HepG2 (cell line): Measurements from ENCODE around the gene COLGALT1. TPM values are rescaled to one million over a fixed set of nuclear protein-coding genes. Genes with fewer than 3 reads are reported as not detected.

Source experiments
- ATAC-seq: fragments of 200-7000 bp; cut with Tn5 transposase; 3 replicates; pipeline ENCODE4 v1.9.1; 2020; ENCODE audit warnings: mild to moderate bottlenecking, moderate library complexity
- BruUV-seq: library from RNA; stranded (reverse); fragments of 400-500 nt; replicated peaks from 2 replicates; lab custom pipeline; 2021; lab: Mats Ljungman, UMichigan
- CTCF ChIA-PET: fragments of 300-600 bp; formaldehyde crosslinking; extraction: SDS; loops from one replicate; lab custom pipeline; 2021; ENCODE audit warnings: low total read pairs, inconsistent platforms, low intra/inter-chr PET ratio; lab: Yijun Ruan, JAX
- POLR2A ChIA-PET: fragments of 350-600 bp; sonication (Branson Sonifier 250); formaldehyde crosslinking; loops from one replicate; lab custom pipeline; 2020; ENCODE audit warnings: antibody characterized with exemption, inconsistent platforms; lab: Yijun Ruan, JAX
- DNase-seq: peaks from one replicate; pipeline ENCODE4 v3.0.0-alpha.2; 2015; ENCODE audit warnings: low spot score
- FAIRE-seq: peaks from 3 replicates; lab custom pipeline; 2011; peaks lifted over from hg19 to GRCh38; lab: Jason Lieb, UNC
- H2AFZ ChIP-seq: one replicate; pipeline ENCODE4 v1.6.1; 2011; ENCODE audit warnings: low read length, inconsistent platforms
- H3K27ac ChIP-seq: fragments of 300-600 bp; 3 replicates; pipeline ENCODE4 v1.8.0; 2011; ENCODE audit warnings: mixed run types, mild to moderate bottlenecking, mixed read lengths, low read length, inconsistent platforms; ENCODE audit not compliant: insufficient read depth; ENCODE audit errors: extremely low read length
- H3K27me3 ChIP-seq, 2 experiments: fragments of 200-600 bp in 1 of 2; 2 replicates in 1 of 2; 3 replicates in 1 of 2; pipeline versions ENCODE4 v1.6.0 to v1.8.0; 2011; ENCODE audit warnings: low read length in 2 of 2, mild to moderate bottlenecking in 2 of 2, moderate library complexity in 2 of 2, inconsistent platforms in 1 of 2; ENCODE audit not compliant: insufficient read depth in 2 of 2, control insufficient read depth in 1 of 2
- H3K36me3 ChIP-seq, 2 experiments: fragments of 200-600 bp in 1 of 2; replicated peaks in 1 of 2; 2 replicates in 1 of 2; 3 replicates in 1 of 2; pipeline versions ENCODE4 v1.5.1 to v1.8.0; 2011; ENCODE audit warnings: low read length in 2 of 2, inconsistent platforms in 1 of 2; ENCODE audit not compliant: insufficient read depth in 2 of 2, control insufficient read depth in 1 of 2
- H3K4me1 ChIP-seq: 2 replicates; pipeline ENCODE4 v1.5.1; 2012; ENCODE audit warnings: low read length, inconsistent platforms; ENCODE audit not compliant: insufficient read depth
- H3K4me2 ChIP-seq: 2 replicates; pipeline ENCODE4 v1.6.0; 2011; ENCODE audit warnings: low read depth, low read length, inconsistent platforms
- H3K4me3 ChIP-seq, 3 experiments: fragments of 200-600 bp in 1 of 3; sonication (generic), shearing (Covaris generic) in 1 of 3; replicated peaks in 1 of 3; 2 replicates each; pipeline ENCODE4 v1.5.1; 2011 to 2016; ENCODE audit warnings: low read length in 3 of 3, inconsistent platforms in 2 of 3, low read depth in 2 of 3, mild to moderate bottlenecking in 2 of 3, control low read depth in 1 of 3, mixed read lengths in 1 of 3; ENCODE audit not compliant: insufficient read depth in 1 of 3
- H3K79me2 ChIP-seq: one replicate; pipeline ENCODE4 v1.6.1; 2011; ENCODE audit warnings: low read length, inconsistent platforms; ENCODE audit not compliant: insufficient read depth
- H3K9ac ChIP-seq: 2 replicates; pipeline ENCODE4 v1.6.0; 2011; ENCODE audit warnings: mild to moderate bottlenecking, low read depth, low read length, inconsistent platforms; ENCODE audit not compliant: insufficient read depth
- H3K9me3 ChIP-seq: 2 replicates; pipeline ENCODE4 v1.5.1; 2012; ENCODE audit warnings: mild to moderate bottlenecking, low read length
- H4K20me1 ChIP-seq: 2 replicates; pipeline ENCODE4 v1.6.0; 2011; ENCODE audit warnings: inconsistent platforms, mild to moderate bottlenecking, low read length, moderate library complexity; ENCODE audit not compliant: insufficient read depth
- AGO2 ChIP-seq: fragments of 200-400 bp; formaldehyde crosslinking; optimal IDR thresholded peaks from 2 replicates; pipeline ENCODE3; 2017; ENCODE audit warnings: mild to moderate bottlenecking, low read depth, low read length, moderate library complexity
- LCORL ChIP-seq, 2 experiments: fragments of 450-650 bp in 1 of 2; sonication (generic) in 1 of 2; formaldehyde crosslinking in 1 of 2; IDR thresholded peaks; 2 replicates each; pipeline versions ENCODE4 v1.5.0 to v1.6.1; 2017 to 2020; ENCODE audit warnings: antibody characterized with exemption in 1 of 2, missing genetic modification reagents in 1 of 2
- NCOA1 ChIP-seq: sonication (generic); formaldehyde crosslinking; IDR thresholded peaks from 2 replicates; pipeline ENCODE4 v1.9.0; 2021; ENCODE audit warnings: missing genetic modification reagents
- RBM22 ChIP-seq: fragments of 200-400 bp; formaldehyde crosslinking; optimal IDR thresholded peaks from 2 replicates; pipeline ENCODE3; 2017; ENCODE audit warnings: mild to moderate bottlenecking, low read length, moderate library complexity
- SNAPC2 ChIP-seq: sonication (generic); formaldehyde crosslinking; IDR thresholded peaks from 2 replicates; pipeline ENCODE4 v1.8.1; 2022; ENCODE audit warnings: mild to moderate bottlenecking, missing genetic modification reagents
- SOX5 ChIP-seq: IDR thresholded peaks from 2 replicates; pipeline ENCODE4 v1.6.1; 2016; ENCODE audit warnings: borderline replicate concordance
- SRSF1 ChIP-seq: fragments of 200-400 bp; formaldehyde crosslinking; optimal IDR thresholded peaks from 2 replicates; pipeline ENCODE3; 2017; ENCODE audit warnings: mild to moderate bottlenecking, low read depth, low read length, moderate library complexity
- XRCC5 ChIP-seq: fragments of 200-400 bp; formaldehyde crosslinking; optimal IDR thresholded peaks from 2 replicates; pipeline ENCODE3; 2017; ENCODE audit warnings: mild to moderate bottlenecking, low read length
- ZNF484 ChIP-seq: sonication (generic); formaldehyde crosslinking; IDR thresholded peaks from 2 replicates; pipeline ENCODE4 v1.5.1; 2020; ENCODE audit warnings: mild to moderate bottlenecking, low read depth, missing genetic modification reagents, borderline replicate concordance
- ZNF616 ChIP-seq: sonication (generic); formaldehyde crosslinking; IDR thresholded peaks from 2 replicates; pipeline ENCODE4 v1.5.0; 2020; ENCODE audit warnings: low read depth, mild to moderate bottlenecking, missing genetic modification reagents
- ZNF777 ChIP-seq: sonication (generic); formaldehyde crosslinking; IDR thresholded peaks from 2 replicates; pipeline ENCODE4 v1.4.0; 2020; ENCODE audit warnings: missing genetic modification reagents
- WGBS: methylation state at CpG from one replicate; pipeline ENCODE4 v1.1.6; 2017; ENCODE audit warnings: low lambda C conversion rate; 5-methylcytosine and 5-hydroxymethylcytosine counted together
- in situ Hi-C: cut with HindIII; loops from 2 replicates; pipeline ENCODE4 v1.10.0; 2017; ENCODE audit warnings: low pct_unique_long_range_greater_than_20kb; ENCODE audit not compliant: extremely low pct_ligation_motif_present
- intact Hi-C: fragments of 100-400 bp; cut with micrococcal nuclease; formaldehyde crosslinking; loops from one replicate; pipeline ENCODE4 v1.10.0; 2022; ENCODE audit not compliant: unreplicated experiment
- polyA plus RNA-seq, 8 experiments: library from polyadenylated mRNA; depleted of rRNA in 3 of 8; stranded (reverse) in 7 of 8; unstranded in 1 of 8; fragments of >200 nt; fragmentation: Illumina TruSeq in 4 of 8; extraction: Trizol in 4 of 8; gene quantifications; 2 replicates each; pipeline versions ENCODE4 v1.2.1 to v1.2.3, GENCODE V29; 2011 to 2016; ENCODE audit warnings: low read depth in 4 of 8, missing spikeins in 1 of 8, mixed read lengths in 1 of 8; ENCODE audit not compliant: insufficient read depth in 1 of 8
- total RNA-seq, 5 experiments: library from RNA; depleted of rRNA; stranded (reverse); fragments of >200 nt; fragmentation: Illumina TruSeq; extraction: Trizol; gene quantifications; 2 replicates each; pipeline ENCODE4 v1.2.3, GENCODE V29; 2016; ENCODE audit warnings: low read depth in 1 of 5
- TF ChIP-seq, protein P1 (sequence below): sonication (generic); formaldehyde crosslinking; conservative IDR thresholded peaks from 2 replicates; pipeline ENCODE4 v1.4.0; 2020; ENCODE audit warnings: missing genetic modification reagents
- TF ChIP-seq, protein P2 (sequence below): sonication (generic); formaldehyde crosslinking; IDR thresholded peaks from 2 replicates; pipeline ENCODE4 v1.4.0; 2020; ENCODE audit warnings: missing genetic modification reagents
- TF ChIP-seq, protein P3 (sequence below): sonication (generic); formaldehyde crosslinking; IDR thresholded peaks from 2 replicates; pipeline ENCODE4 v1.8.1; 2023; ENCODE audit warnings: mild to moderate bottlenecking, missing genetic modification reagents, borderline replicate concordance
- TF ChIP-seq, protein P4 (sequence below): sonication (generic); formaldehyde crosslinking; IDR thresholded peaks from 2 replicates; pipeline ENCODE4 v1.4.0; 2020; ENCODE audit warnings: mild to moderate bottlenecking, missing genetic modification reagents

Gene COLGALT1
- total and polyA plus RNA-seq, 2 of the 13 experiments (the other 11 are each of a cell fraction or from before 2014, with no cell fraction given), result 58.0 to 211 TPM

DNA sequence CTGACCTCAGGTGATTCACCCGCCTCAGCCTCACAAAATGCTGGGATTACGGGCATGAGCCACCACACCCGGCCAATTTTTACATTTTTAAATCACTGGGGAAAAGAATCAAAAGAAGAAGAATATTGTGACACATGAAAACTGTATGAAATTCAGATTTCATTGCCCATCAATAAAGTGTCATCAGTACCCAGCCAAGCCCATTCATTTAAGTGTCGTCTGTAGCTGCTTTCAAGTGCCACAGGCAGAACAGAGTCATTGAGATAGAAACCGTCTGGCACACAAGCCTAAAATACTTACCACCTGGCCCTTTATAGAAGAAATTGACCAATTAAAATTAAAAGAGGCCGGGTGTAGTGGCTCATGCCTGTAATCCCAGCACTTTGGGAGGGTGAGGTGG, 15.3 kb downstream of the COLGALT1 start:
- no TSS peak for BruUV-seq
- H4K20me1 ChIP-seq, result no peaks in the 10 kb centered on the region; the same call in 1 of the 2 replicates
- POLR2A ChIA-PET, result no interaction called here

DNA sequence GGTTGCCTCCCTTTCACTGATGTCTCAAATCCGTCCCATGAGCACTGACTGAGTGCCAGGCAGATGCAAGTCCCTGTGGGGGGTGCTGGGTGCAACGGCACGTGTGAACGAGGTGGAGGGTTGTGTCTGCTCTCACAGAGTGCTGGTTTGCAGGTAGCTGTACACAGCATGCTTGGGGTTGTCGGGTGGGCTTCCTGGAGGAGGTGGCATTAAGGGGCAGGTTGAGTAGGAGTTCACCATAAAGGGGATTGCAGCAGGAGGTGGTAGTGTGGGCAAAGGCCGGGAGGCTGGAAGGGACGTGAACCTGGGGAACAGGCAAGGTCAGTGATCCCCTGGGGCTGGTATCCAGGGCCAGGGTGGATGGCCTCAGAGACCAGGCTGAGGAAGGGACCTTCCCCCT, 17.2 kb downstream of the COLGALT1 start:
- no peak overlapping the region for H3K4me2 ChIP-seq
- BruUV-seq, result no TSS peak
- POLR2A ChIA-PET, result no interaction called here
- FAIRE-seq (no peak), DNase-seq (no peak), ATAC-seq (no peak)
- no peaks in the 10 kb centered on the region for H3K4me1 ChIP-seq
- H3K9ac ChIP-seq, result no peak overlapping the region
- CTCF ChIA-PET, result no interaction called here
- intact Hi-C loops (no loop called here), in situ Hi-C loops (loop anchor here (10.0 kb wide), 1 partner anchor 118 kb away; no protein-coding TSS in a partner anchor)
- H3K27me3 ChIP-seq, result no peaks in the 10 kb centered on the region
- 95% methylated on average over 7 of the region's 7 CpGs for WGBS
- H3K79me2 ChIP-seq, result no peaks in the 10 kb centered on the region
- H3K27ac ChIP-seq, result no peak overlapping the region
- TF ChIP-seq, protein P1, sequence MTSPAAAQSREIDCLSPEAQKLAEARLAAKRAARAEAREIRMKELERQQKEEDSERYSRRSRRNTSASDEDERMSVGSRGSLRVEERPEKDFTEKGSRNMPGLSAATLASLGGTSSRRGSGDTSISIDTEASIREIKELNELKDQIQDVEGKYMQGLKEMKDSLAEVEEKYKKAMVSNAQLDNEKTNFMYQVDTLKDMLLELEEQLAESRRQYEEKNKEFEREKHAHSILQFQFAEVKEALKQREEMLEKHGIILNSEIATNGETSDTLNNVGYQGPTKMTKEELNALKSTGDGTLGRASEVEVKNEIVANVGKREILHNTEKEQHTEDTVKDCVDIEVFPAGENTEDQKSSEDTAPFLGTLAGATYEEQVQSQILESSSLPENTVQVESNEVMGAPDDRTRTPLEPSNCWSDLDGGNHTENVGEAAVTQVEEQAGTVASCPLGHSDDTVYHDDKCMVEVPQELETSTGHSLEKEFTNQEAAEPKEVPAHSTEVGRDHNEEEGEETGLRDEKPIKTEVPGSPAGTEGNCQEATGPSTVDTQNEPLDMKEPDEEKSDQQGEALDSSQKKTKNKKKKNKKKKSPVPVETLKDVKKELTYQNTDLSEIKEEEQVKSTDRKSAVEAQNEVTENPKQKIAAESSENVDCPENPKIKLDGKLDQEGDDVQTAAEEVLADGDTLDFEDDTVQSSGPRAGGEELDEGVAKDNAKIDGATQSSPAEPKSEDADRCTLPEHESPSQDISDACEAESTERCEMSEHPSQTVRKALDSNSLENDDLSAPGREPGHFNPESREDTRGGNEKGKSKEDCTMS, result no peak
- TF ChIP-seq SOX5 (no peak), ZNF484 (CRISPR knock-in tag) (no peak), SNAPC2 (CRISPR knock-in tag) (no peak), AGO2 (no peak), LCORL (IDR thresholded peaks at IDR 0.05) (no peak), LCORL (CRISPR knock-in tag; IDR thresholded peaks at IDR 0.05) (no peak), ZNF616 (CRISPR knock-in tag) (no peak)
- TF ChIP-seq, protein P2, sequence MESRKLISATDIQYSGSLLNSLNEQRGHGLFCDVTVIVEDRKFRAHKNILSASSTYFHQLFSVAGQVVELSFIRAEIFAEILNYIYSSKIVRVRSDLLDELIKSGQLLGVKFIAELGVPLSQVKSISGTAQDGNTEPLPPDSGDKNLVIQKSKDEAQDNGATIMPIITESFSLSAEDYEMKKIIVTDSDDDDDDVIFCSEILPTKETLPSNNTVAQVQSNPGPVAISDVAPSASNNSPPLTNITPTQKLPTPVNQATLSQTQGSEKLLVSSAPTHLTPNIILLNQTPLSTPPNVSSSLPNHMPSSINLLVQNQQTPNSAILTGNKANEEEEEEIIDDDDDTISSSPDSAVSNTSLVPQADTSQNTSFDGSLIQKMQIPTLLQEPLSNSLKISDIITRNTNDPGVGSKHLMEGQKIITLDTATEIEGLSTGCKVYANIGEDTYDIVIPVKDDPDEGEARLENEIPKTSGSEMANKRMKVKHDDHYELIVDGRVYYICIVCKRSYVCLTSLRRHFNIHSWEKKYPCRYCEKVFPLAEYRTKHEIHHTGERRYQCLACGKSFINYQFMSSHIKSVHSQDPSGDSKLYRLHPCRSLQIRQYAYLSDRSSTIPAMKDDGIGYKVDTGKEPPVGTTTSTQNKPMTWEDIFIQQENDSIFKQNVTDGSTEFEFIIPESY (CRISPR knock-in tag), result no peak
- H2AFZ ChIP-seq, result no peak overlapping the region
- no peak overlapping the region for H3K4me3 ChIP-seq
- peaks cover 12 to 41% of the 10 kb centered on the region in 2 experiments for H3K36me3 ChIP-seq
- H4K20me1 ChIP-seq, result no peaks in the 10 kb centered on the region; the same call in 1 of the 2 replicates
- H3K9me3 ChIP-seq, result no peaks in the 10 kb centered on the region

More for the DNA sequence above, 15.3 kb downstream of the COLGALT1 start:
- H3K27ac ChIP-seq, result no peak overlapping the region
- no peak overlapping the region for H3K9ac ChIP-seq
- no peak overlapping the region for H3K4me2 ChIP-seq
- no peak overlapping the region for H3K4me3 ChIP-seq
- FAIRE-seq (no peak), ATAC-seq (no peak), DNase-seq (no peak)
- no peaks in the 10 kb centered on the region for H3K79me2 ChIP-seq
- in situ Hi-C loops (loop anchor here (10.0 kb wide), 1 partner anchor 116 kb away; no protein-coding TSS in a partner anchor), intact Hi-C loops (no loop called here)
- WGBS, result 97% methylated on average over 6 of the region's 6 CpGs
- H2AFZ ChIP-seq, result no peak overlapping the region
- CTCF ChIA-PET, result no interaction called here
- no peaks in the 10 kb centered on the region for H3K9me3 ChIP-seq
- no peaks in the 10 kb centered on the region for H3K27me3 ChIP-seq
- H3K4me1 ChIP-seq, result no peaks in the 10 kb centered on the region
- TF ChIP-seq, protein P3, sequence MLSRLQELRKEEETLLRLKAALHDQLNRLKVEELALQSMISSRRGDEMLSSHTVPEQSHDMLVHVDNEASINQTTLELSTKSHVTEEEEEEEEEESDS (CRISPR knock-in tag), result no peak
- TF ChIP-seq XRCC5 (no peak), SRSF1 (no peak), ZNF777 (CRISPR knock-in tag) (no peak), NCOA1 (CRISPR knock-in tag) (no peak), SOX5 (no peak), RBM22 (no peak)
- TF ChIP-seq, protein P4, sequence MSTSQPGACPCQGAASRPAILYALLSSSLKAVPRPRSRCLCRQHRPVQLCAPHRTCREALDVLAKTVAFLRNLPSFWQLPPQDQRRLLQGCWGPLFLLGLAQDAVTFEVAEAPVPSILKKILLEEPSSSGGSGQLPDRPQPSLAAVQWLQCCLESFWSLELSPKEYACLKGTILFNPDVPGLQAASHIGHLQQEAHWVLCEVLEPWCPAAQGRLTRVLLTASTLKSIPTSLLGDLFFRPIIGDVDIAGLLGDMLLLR (CRISPR knock-in tag), result no peak
- peaks cover 16 to 45% of the 10 kb centered on the region in 2 experiments for H3K36me3 ChIP-seq
